GM18870 (cell line): ENCODE measurements around the gene MCTP1.
"Not testable (repeated sequence)": the region's sequence is repeated elsewhere in the genome, so short reads cannot be mapped to it uniquely, and the experiment has no call there.

Experiments used
- ATAC-seq: cut with Tn5 transposase; IDR thresholded peaks from one replicate; pipeline ENCODE4 v1.9.1; 2021; ENCODE audit warnings: moderate library complexity; ENCODE audit not compliant: unreplicated experiment

The MCTP1 gene

GRCh38 chr5:95256446-95256845 is 28.4 kb downstream of the MCTP1 start:
- ATAC-seq = no peak

DNA sequence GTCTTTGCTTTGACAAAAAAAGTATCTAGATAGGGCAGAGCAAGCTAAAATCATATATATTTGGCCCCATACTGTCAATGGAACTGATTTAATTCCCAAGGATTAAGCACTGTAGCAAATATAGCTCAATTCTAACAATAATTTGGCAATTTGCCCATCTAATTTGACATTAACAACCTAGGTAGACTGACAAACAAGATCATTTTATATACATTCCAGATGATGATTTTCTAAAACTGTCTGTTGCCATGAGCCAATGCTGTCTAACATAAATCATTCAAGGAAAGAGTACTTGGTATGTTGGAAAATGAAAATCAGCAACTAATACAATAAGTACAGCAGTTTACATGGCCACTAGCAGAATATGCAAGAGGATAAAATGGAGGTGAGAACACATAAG is 32.1 kb downstream of the MCTP1 start:
- no peak for ATAC-seq

GRCh38 chr5:95251185-95251584 is 33.7 kb downstream of the MCTP1 start:
- no peak for ATAC-seq

DNA sequence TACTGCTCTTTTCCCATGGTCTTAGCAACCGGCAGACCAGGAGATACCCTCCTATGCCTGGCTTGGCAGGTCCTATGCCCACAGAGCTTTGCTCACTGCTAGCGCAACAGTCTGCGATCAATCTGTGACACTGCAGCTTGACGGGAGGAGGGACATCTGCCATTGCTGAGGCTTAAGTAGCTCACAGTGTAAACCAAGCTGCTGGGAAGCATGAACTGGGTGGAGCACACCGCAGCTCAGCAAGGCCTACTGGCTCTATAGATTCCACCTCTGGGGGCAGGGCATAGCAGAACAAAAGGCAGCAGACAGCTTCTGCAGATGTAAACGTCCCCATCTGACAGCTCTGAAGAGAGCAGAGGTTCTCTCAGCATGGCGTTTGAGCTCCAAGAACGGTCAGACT is 40.4 kb downstream of the MCTP1 start:
- ATAC-seq = no peak

DNA sequence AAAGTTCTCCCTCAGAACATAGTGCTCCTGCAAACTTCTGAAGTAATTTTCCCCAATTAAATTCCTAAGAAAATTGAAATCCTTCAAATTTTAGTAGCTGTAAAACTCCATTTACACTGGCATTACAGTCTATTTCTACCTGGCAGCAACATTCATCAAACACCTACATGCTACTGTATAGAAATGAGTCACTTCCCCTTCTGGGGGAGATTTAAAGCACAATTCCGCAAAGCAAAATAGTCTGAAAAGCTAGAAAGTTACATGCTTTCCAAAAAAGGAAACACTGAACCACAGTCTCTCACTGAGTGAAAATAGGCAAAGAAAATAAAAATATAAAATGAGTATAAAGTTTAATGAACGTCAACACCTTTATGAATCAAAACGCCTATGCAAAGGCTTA is 43.3 kb downstream of the MCTP1 start:
- peak; percentile 95 for ATAC-seq

- ATAC-seq = no peak
Measured at GRCh38 chr5:95241161-95241560, 43.7 kb downstream of the MCTP1 start.

DNA sequence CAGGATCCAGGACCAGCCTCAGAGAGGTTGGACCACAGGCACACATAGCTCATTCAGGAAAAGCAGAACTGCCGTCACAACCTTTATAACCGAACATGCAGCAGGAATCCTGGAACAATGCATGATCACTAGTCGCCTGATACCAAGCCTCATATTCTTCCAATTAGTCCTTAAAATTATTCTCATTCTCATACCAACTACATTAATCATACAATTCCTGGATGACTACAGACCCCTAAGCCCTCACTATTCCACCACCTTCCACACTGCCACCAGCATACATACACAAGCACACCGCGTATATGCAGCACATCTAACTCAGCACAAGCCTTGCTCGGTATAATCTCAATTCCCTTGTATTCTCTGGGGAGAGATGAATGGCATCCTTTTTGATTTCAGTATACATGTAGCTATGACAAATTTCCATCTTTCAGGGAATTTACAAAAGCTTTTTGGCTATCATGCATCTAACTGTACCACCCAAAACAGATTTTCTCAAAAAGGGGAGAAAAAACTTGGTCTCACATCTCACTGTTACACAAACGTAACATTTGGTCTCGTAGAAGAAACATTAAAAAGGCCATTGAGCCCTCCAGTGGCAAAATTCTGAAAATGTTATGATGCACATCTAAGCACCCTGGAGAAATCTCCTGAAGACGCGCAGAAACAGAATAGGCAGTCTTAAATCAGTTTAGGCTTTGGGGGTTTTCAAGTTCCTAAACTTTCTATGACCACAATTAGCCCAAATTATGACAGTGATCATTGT is 46.2 kb downstream of the MCTP1 start:
- ATAC-seq = no peak

- ATAC-seq = no peak
Measured at GRCh38 chr5:95237324-95237723, 47.6 kb downstream of the MCTP1 start.

DNA sequence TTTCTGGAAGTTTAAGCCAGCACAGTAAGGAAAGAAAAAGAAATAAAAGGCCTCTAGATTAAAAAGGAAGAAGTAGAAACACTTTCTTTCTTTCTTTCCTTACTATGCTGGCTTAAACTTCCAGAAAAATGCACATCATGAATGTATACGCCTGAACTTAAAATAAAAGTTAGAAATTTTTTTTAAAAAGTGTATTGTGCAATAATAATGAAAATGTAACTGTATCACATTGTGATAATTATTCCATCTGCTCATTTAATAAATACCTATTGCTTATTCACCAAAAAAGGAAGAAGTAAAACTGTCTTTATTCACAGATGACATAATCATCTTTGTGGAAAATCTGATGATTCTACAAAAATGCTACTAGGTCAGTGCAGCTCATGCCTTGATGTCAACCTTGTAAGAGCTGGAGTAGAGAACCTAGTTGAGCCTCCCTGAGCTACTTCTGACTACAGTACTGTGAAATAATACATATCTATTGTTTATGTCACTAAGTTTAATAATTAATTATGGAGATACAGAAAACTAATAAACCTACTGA is 49.4 kb downstream of the MCTP1 start:
- no peak for ATAC-seq

DNA sequence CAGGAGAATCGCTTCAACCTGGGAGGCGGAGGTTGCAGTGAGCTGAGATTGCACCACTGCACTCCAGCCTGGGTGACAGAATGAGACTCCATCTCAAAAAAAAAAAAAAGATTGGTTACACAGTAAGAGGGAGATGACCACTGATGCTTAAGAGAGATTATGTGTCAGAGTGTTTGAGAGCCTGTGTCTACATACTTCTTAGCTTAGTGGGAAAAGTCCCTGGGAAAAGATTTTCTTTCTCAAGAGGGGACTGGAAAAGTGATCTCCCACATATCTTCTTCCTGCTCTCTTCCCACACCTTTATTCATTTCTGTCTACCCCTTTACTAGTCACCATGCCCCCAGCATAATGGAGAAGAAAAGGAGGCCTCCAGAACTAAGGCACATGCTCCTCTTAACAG is 55.2 kb downstream of the MCTP1 start:
- ATAC-seq = no peak

GRCh38 chr5:95224701-95225459 is 60.0 kb downstream of the MCTP1 start:
- ATAC-seq = no peak

GRCh38 chr5:95223566-95224258 is 61.2 kb downstream of the MCTP1 start:
- ATAC-seq = no peak

GRCh38 chr5:95222836-95223235 is 62.1 kb downstream of the MCTP1 start:
- no peak for ATAC-seq

DNA sequence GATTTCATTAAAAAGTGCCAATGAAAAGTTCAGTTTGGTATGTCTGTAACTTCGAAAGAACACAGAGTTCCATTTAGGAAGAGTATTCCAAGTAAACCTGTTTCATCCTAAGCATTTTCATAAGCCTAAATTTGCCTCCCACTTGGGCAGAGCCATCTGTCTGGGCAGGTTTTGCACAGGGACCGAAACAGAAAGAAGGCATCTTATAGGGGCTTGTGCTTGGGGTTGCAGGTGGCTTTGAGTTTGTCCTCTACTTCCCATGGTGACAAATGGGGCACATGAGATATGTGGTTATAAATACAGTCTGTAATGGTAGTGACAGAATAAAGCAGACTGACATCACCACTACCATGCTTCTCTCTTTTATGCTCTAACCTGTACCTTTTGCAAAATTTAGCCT is 63.7 kb downstream of the MCTP1 start:
- no peak for ATAC-seq

GRCh38 chr5:95220381-95220780 is 64.5 kb downstream of the MCTP1 start:
- no peak for ATAC-seq

DNA sequence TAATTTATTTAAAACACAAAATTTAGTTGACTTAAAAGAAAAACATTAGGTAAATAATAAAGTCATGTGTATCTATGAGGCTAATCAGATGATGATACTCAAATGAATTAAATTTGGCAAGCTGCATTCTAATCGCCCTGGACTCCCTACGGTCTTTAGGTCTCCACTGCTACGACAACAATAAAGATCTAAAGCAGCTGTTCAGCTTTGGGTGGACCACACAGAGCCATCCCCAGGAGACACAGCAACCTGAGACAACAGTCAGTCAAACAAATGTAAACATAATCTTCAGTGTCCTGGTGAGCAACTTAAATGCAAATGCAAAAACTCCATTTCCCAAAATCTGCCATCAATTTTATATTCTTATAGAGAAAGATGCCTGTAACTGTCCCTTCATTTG is 65.5 kb downstream of the MCTP1 start:
- no peak for ATAC-seq

- ATAC-seq = no peak
Measured at GRCh38 chr5:95217881-95218280, 67.0 kb downstream of the MCTP1 start.

DNA sequence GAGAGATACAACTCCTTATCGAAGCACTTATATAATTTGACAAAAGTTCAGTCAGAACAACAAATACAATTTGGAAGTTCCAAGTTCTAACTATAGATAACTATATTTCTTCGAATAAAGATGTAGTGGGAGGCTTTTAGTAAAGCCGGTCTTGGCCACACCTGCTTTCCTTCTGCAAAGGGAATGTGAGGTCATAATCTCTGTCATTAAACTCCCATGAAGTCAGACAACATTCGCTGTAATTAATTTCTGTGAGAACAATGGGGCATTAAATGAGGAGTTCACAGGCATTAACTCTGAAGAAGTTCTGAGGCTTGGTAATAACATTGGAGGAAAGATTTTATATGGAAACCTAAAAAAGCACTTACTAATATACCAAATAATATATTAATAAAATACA is 67.5 kb downstream of the MCTP1 start:
- ATAC-seq = no peak

DNA sequence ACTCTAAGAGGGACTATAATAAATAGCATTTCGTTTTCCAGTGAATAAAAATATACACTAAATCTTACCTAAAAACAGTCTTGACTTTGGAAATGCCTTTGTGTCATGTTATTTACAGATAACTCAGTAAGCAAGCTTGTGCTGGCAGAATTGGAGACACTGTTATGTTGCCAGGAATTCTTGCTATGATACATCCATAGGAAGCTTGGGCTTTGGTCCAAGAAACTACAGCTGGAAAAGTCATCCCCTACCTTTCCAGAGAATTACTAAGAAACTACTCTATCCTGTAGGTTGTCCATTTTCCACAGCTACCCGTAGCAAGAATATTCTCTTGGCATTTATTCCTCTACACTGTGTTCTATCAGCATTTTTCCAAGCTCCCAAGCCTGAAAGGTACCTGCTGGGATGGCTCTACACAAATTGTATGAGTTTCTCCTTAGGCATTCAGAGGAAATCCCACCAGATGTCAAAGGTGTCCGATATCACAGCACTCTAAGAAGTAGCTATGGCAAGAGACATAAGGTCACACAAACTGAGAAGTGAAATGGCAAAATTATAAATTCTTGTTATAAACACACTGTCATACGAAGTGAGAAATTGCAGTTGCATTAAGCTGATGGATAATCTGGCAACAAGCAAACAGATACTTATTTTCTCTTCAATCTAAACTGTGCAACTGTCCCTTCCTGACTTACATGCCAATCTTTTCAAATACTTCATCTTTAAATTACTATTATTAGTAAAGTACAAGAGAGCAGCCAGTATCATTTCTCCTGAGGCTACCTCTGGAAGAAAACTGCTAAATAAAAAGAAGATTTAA is 68.5 kb downstream of the MCTP1 start:
- ATAC-seq = no peak

DNA sequence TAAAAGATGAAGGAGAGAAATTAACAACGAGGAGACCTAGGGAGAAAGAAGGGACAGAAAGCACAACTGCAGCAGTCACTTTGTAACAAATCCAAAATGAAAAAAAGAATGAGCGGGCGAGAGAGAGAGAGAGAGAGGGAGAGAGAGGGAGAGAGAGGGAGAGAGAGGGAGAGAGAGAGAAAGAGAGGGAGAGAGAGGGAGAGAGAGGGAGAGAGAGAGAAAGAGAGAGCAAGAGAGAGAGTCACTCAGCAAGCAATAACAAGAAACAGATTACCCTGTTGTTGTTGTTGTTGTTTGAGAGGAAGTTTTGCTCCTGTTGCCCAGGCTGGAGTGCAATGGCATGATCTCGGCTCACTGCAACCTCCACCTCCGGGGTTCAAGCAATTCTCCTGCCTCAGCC is 77.1 kb downstream of the MCTP1 start:
- ATAC-seq = not testable (repeated sequence)

- no peak for ATAC-seq
Measured at GRCh38 chr5:95194856-95195255, 90.0 kb downstream of the MCTP1 start.
